GM23338 (cell line): Measurements from ENCODE around the gene TTC1. TPM values are rescaled to one million over a fixed set of nuclear protein-coding genes. Genes with fewer than 3 reads are reported as not detected.

Source experiments
- ATAC-seq: fragments of 200-7000 bp; cut with Tn5 transposase; 3 replicates; pipeline ENCODE4 v1.9.1; 2020
- DNase-seq: peaks from one replicate; pipeline ENCODE4 v3.0.0-alpha.2; 2015; ENCODE audit warnings: low spot score
- H2AFZ ChIP-seq: fragments of 200-600 bp; sonication (generic); 2 replicates; pipeline ENCODE4 v1.8.0; 2016; ENCODE audit warnings: antibody characterized with exemption, mild to moderate bottlenecking, moderate library complexity
- H3F3A ChIP-seq: fragments of 200-600 bp; sonication (generic); replicated peaks from 2 replicates; pipeline ENCODE4 v1.8.0; 2017; ENCODE audit warnings: antibody characterized with exemption, mixed run types, low read depth
- H3K27ac ChIP-seq: fragments of 200-600 bp; sonication (generic); 2 replicates; pipeline ENCODE4 v1.6.1; 2016; ENCODE audit warnings: low read depth
- H3K27me3 ChIP-seq: fragments of 200-600 bp; sonication (generic); 2 replicates; pipeline ENCODE4 v1.8.0; 2016; ENCODE audit warnings: mild to moderate bottlenecking, mixed run types, moderate library complexity; ENCODE audit not compliant: insufficient read depth
- H3K36me3 ChIP-seq: fragments of 200-600 bp; sonication (generic); 2 replicates; pipeline ENCODE4 v1.8.0; 2016; ENCODE audit warnings: mild to moderate bottlenecking; ENCODE audit not compliant: insufficient read depth
- H3K4me1 ChIP-seq: fragments of 200-600 bp; sonication (generic); 2 replicates; pipeline ENCODE4 v1.8.0; 2016; ENCODE audit warnings: mild to moderate bottlenecking, moderate library complexity; ENCODE audit not compliant: insufficient read depth
- H3K4me2 ChIP-seq: fragments of 200-600 bp; sonication (generic); 2 replicates; pipeline ENCODE4 v1.7.1; 2017; ENCODE audit warnings: mixed run types
- H3K4me3 ChIP-seq: fragments of 200-600 bp; sonication (generic); 2 replicates; pipeline ENCODE4 v1.6.1; 2016; ENCODE audit warnings: mixed run types
- H3K79me2 ChIP-seq: fragments of 200-600 bp; sonication (generic); replicated peaks from 2 replicates; pipeline ENCODE4 v1.8.0; 2017; ENCODE audit warnings: mild to moderate bottlenecking; ENCODE audit not compliant: insufficient read depth
- H3K9me2 ChIP-seq: fragments of 200-600 bp; sonication (generic); 2 replicates; pipeline ENCODE4 v1.8.0; 2017; ENCODE audit not compliant: insufficient read depth
- H4K20me1 ChIP-seq: fragments of 200-600 bp; sonication (generic); replicated peaks from 2 replicates; pipeline ENCODE4 v1.8.0; 2017; ENCODE audit warnings: mild to moderate bottlenecking; ENCODE audit not compliant: insufficient read depth
- H3K27ac Mint-ChIP-seq: 2 replicates; pipeline ENCODE4 v1.8.0; 2020; ENCODE audit warnings: inconsistent platforms, mild to moderate bottlenecking, moderate library complexity, mixed read lengths
- H3K27me3 Mint-ChIP-seq: 3 replicates; pipeline ENCODE4 v1.8.0; 2022; ENCODE audit warnings: low read depth, mild to moderate bottlenecking, moderate library complexity, mixed read lengths, inconsistent platforms; ENCODE audit not compliant: insufficient read depth, poor library complexity
- H3K36me3 Mint-ChIP-seq: 3 replicates; pipeline ENCODE4 v1.8.0; 2021; ENCODE audit warnings: low read depth, mild to moderate bottlenecking, inconsistent platforms, moderate library complexity, mixed read lengths
- H3K4me1 Mint-ChIP-seq: 3 replicates; pipeline ENCODE4 v1.8.0; 2020; ENCODE audit warnings: mild to moderate bottlenecking, inconsistent platforms, mixed read lengths
- H3K4me3 Mint-ChIP-seq: 3 replicates; pipeline ENCODE4 v1.8.0; 2021; ENCODE audit warnings: moderate library complexity, mild to moderate bottlenecking, inconsistent platforms, mixed read lengths
- H3K9me3 Mint-ChIP-seq: 3 replicates; pipeline ENCODE4 v1.8.0; 2020; ENCODE audit warnings: moderate library complexity, mild to moderate bottlenecking, inconsistent platforms, mixed read lengths
- CREB1 ChIP-seq: fragments of 250-450 bp; sonication (Bioruptor Pico); IDR thresholded peaks from 2 replicates; pipeline ENCODE4 v1.5.0; 2020; ENCODE audit warnings: low read depth, mild to moderate bottlenecking, moderate library complexity
- CTCF ChIP-seq, 2 experiments: fragments of 200-600 bp in 1 of 2; sonication (generic) in 1 of 2; conservative IDR thresholded peaks; 2 replicates each; pipeline versions ENCODE4 v1.5.1 to v1.6.1; 2016 to 2017; ENCODE audit warnings: antibody characterized with exemption in 2 of 2, low read depth in 2 of 2, mild to moderate bottlenecking in 2 of 2, moderate library complexity in 1 of 2
- ETS1 ChIP-seq: IDR thresholded peaks from 2 replicates; pipeline ENCODE4 v1.6.1; 2016; ENCODE audit warnings: antibody characterized with exemption
- EZH2 ChIP-seq: fragments of 200-600 bp; sonication (generic); IDR thresholded peaks from one replicate; pipeline ENCODE4 v1.8.0; 2017; ENCODE audit warnings: antibody characterized with exemption, mild to moderate bottlenecking, low read depth; ENCODE audit not compliant: unreplicated experiment
- EZH2phosphoT487 ChIP-seq: fragments of 200-600 bp; sonication (generic); IDR thresholded peaks from one replicate; pipeline ENCODE4 v1.8.1; 2018; ENCODE audit warnings: antibody characterized with exemption; ENCODE audit not compliant: unreplicated experiment
- NANOG ChIP-seq: IDR thresholded peaks from 2 replicates; pipeline ENCODE4 v1.6.1; 2016; ENCODE audit warnings: antibody characterized with exemption, borderline replicate concordance
- POLR2AphosphoS5 ChIP-seq: IDR thresholded peaks from 2 replicates; pipeline ENCODE4 v1.6.1; 2016; ENCODE audit warnings: antibody characterized with exemption, low read depth
- REST ChIP-seq: IDR thresholded peaks from one replicate; pipeline ENCODE4 v1.6.1; 2018; ENCODE audit warnings: antibody characterized with exemption; ENCODE audit not compliant: unreplicated experiment
- STAT1 ChIP-seq: IDR thresholded peaks from one replicate; pipeline ENCODE4 v1.6.1; 2016; ENCODE audit warnings: antibody characterized with exemption; ENCODE audit not compliant: unreplicated experiment
- ZNF114 ChIP-seq: fragments of 250-450 bp; sonication (Bioruptor Pico); IDR thresholded peaks from 2 replicates; pipeline ENCODE4 v1.5.0; 2020; ENCODE audit warnings: mild to moderate bottlenecking, moderate library complexity
- ZNF331 ChIP-seq: fragments of 250-450 bp; sonication (Bioruptor Pico); IDR thresholded peaks from 2 replicates; pipeline ENCODE4 v1.5.0; 2020; ENCODE audit warnings: low read depth, mild to moderate bottlenecking, moderate library complexity
- ZNF462 ChIP-seq: fragments of 250-450 bp; sonication (Bioruptor Pico); IDR thresholded peaks from 2 replicates; pipeline ENCODE4 v1.5.0; 2020; ENCODE audit warnings: mild to moderate bottlenecking, moderate library complexity
- polyA plus RNA-seq: library from polyadenylated mRNA; unstranded; fragments of >200 nt; fragmentation: Nextera tagmentation; extraction: Ambion mirVana; gene quantifications from 2 replicates; pipeline ENCODE4 v1.2.1, GENCODE V29; 2016
- total RNA-seq: library from RNA; depleted of rRNA; stranded (reverse); fragments of >200 nt; shearing (Covaris generic); gene quantifications from 2 replicates; pipeline ENCODE4 v1.2.3, GENCODE V29; 2014

Gene TTC1
- total and polyA plus RNA-seq, 2 experiments from 2014 or later: 48.9 to 131 TPM

GRCh38 chr5:160029540-160030139 lies 20.7 kb downstream of the TTC1 start:
- Histone ChIP-seq H3K4me2 (no peak overlapping the region), H3K79me2 (peaks cover 64% of the 10 kb centered on the region), H3K36me3 (peaks cover 5% of the 10 kb centered on the region), H3F3A (no peaks in the 10 kb centered on the region), H3K27me3 (no peaks in the 10 kb centered on the region), H4K20me1 (peaks cover 5% of the 10 kb centered on the region; the same call in 1 of the 2 replicates), H3K9me2 (no peaks in the 10 kb centered on the region), H2AFZ (no peak overlapping the region), H3K4me3 (no peak overlapping the region), H3K27ac (no peak overlapping the region), H3K4me1 (no peaks in the 10 kb centered on the region)
- no peaks in the 10 kb centered on the region for H3K9me3 Mint-ChIP-seq
- H3K4me3 Mint-ChIP-seq: no peak overlapping the region
- ATAC-seq (no peak), DNase-seq (no peak)
- TF ChIP-seq STAT1: no peak
- TF ChIP-seq CREB1 (CRISPR knock-in tag): no peak
- TF ChIP-seq CTCF (conservative IDR thresholded peaks at IDR 0.05; ENCODE audit: low read depth in 2 of 2): no peak
- TF ChIP-seq EZH2: no peak
- no peak for TF ChIP-seq ZNF462 (CRISPR knock-in tag)
- TF ChIP-seq POLR2AphosphoS5: no peak
- TF ChIP-seq EZH2phosphoT487: no peak
- TF ChIP-seq NANOG: no peak
- no peak for TF ChIP-seq REST
- no peak for TF ChIP-seq ETS1
- no peak for TF ChIP-seq ZNF331
- no peak for TF ChIP-seq ZNF114 (CRISPR knock-in tag)
- H3K27ac Mint-ChIP-seq: no peak overlapping the region
- H3K36me3 Mint-ChIP-seq: peaks cover 27% of the 10 kb centered on the region
- peaks cover 4% of the 10 kb centered on the region for H3K27me3 Mint-ChIP-seq
- H3K4me1 Mint-ChIP-seq: no peaks in the 10 kb centered on the region
